ENCODE measurements around the gene DTNB.

DNA sequence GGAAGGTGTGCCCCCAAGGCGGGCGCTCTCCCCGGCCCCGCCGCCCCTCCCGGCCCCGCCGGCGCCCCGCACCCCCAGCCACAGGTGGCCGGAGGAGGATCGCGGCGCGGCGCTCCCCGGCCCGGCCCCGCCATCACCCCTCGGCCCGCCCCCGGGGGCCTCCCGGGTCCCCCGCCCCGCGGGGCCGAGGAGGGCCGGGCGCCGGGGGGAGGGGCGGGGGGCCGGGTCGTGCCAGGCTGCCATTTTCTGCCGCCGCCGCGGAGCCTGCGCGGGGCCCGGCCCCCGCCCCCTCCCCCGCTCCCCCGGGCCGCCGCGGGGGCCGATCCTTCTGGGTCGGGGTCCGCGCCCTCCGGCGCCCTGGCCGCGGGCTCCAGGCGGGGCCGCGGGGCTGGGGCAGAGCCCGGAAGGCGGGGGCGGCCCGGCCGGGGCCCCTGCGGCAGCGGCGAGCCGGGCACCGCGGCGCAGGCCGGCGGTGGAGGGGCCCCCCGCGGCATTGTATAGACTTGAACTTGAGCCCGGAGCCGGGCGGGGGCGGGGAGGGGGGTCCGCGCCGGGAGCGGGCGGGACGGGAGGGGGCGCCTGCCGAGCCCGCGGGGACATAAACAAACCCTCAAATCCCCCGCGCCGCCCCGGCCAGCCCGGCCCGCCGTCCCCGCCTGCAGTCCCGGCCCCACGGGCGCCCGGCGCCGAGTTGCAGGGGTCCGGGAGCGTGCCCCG, 332.2 kb downstream of the DTNB start:
- TF ChIP-seq, protein P1, sequence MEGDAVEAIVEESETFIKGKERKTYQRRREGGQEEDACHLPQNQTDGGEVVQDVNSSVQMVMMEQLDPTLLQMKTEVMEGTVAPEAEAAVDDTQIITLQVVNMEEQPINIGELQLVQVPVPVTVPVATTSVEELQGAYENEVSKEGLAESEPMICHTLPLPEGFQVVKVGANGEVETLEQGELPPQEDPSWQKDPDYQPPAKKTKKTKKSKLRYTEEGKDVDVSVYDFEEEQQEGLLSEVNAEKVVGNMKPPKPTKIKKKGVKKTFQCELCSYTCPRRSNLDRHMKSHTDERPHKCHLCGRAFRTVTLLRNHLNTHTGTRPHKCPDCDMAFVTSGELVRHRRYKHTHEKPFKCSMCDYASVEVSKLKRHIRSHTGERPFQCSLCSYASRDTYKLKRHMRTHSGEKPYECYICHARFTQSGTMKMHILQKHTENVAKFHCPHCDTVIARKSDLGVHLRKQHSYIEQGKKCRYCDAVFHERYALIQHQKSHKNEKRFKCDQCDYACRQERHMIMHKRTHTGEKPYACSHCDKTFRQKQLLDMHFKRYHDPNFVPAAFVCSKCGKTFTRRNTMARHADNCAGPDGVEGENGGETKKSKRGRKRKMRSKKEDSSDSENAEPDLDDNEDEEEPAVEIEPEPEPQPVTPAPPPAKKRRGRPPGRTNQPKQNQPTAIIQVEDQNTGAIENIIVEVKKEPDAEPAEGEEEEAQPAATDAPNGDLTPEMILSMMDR (conservative IDR thresholded peaks at IDR 0.05) = no peak
- peak; percentile 19; the same call in 1 of the 2 replicates for TF ChIP-seq ZFX (IDR thresholded peaks at IDR 0.05)

Measured in C4-2B (cell line).